ENCODE results near the gene SORCS1. TPM values are rescaled to one million over a fixed set of nuclear protein-coding genes. Genes with fewer than 3 reads are reported as not detected.
"Not testable (repeated sequence)": the region's sequence is repeated elsewhere in the genome, so short reads cannot be mapped to it uniquely, and the experiment has no call there.

The SORCS1 gene
- total RNA-seq, 3 donors from 2014 or later, result 0.73 to 3.3 (median 2.9) TPM

- Histone ChIP-seq H3K36me3 (no peaks in the 10 kb centered on the region), H3K9me3 (no peaks in the 10 kb centered on the region), H3K27me3 (no peaks in the 10 kb centered on the region), H3K4me3 (no peak overlapping the region), H3K27ac (no peak overlapping the region), H3K4me1 (no peaks in the 10 kb centered on the region)
- DNase-seq (ENCODE audit: low spot score in 2 of 2), result no peak
- intact Hi-C loops (cut with DNase I; ENCODE audit: low total_unique reads), result no loop called here
- TF ChIP-seq POLR2A (IDR thresholded peaks at IDR 0.05) (no peak), POLR2AphosphoS5 (IDR thresholded peaks at IDR 0.05) (no peak), CTCF (IDR thresholded peaks at IDR 0.05) (no peak)
Observed at GRCh38 chr10:106935978-106936451, 228.5 kb downstream of the SORCS1 start.

DNA sequence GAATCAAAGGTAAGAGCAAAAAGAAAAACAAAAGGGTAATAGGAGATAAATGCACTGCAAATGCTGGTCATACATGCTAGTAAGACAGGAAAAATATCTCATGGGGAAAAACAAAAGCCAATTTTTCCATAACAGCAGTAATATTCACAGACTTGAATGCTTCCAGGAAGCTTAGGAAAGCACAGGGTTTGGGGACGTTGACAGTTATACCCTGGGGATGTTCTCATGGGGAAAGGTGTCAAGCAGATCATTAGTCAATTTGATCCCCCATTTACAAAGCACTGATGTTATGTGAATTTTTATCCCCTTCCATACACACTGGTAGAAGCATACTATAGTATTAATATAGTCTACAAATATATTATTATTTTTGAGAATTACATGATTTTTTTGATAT lies 232.7 kb downstream of the SORCS1 start:
- intact Hi-C loops (cut with DNase I; ENCODE audit: low total_unique reads), result no loop called here
- H3K4me3 ChIP-seq, result no peak overlapping the region
- TF ChIP-seq CTCF (IDR thresholded peaks at IDR 0.05) (no peak), POLR2A (IDR thresholded peaks at IDR 0.05) (no peak), POLR2AphosphoS5 (IDR thresholded peaks at IDR 0.05) (no peak)
- H3K36me3 ChIP-seq, result no peaks in the 10 kb centered on the region
- H3K27me3 ChIP-seq, result no peaks in the 10 kb centered on the region
- H3K27ac ChIP-seq, result no peak overlapping the region
- H3K9me3 ChIP-seq, result no peaks in the 10 kb centered on the region
- no peak for DNase-seq (ENCODE audit: low spot score in 2 of 2)
- H3K4me1 ChIP-seq, result no peaks in the 10 kb centered on the region

- intact Hi-C loops (cut with DNase I; ENCODE audit: low total_unique reads), result no loop called here
- no peak for TF ChIP-seq POLR2A (IDR thresholded peaks at IDR 0.05)
- no peak for TF ChIP-seq POLR2AphosphoS5 (IDR thresholded peaks at IDR 0.05)
- no peak for TF ChIP-seq CTCF (IDR thresholded peaks at IDR 0.05)
- no peak overlapping the region for H3K27ac ChIP-seq
- DNase-seq (ENCODE audit: low spot score in 2 of 2), result no peak
- no peaks in the 10 kb centered on the region for H3K9me3 ChIP-seq
- H3K4me3 ChIP-seq, result no peak overlapping the region
- H3K36me3 ChIP-seq, result no peaks in the 10 kb centered on the region
- H3K27me3 ChIP-seq, result no peaks in the 10 kb centered on the region
- H3K4me1 ChIP-seq, result no peaks in the 10 kb centered on the region
Observed at GRCh38 chr10:106931159-106931852, 233.2 kb downstream of the SORCS1 start.

- Histone ChIP-seq H3K9me3 (no peaks in the 10 kb centered on the region), H3K4me1 (no peaks in the 10 kb centered on the region), H3K4me3 (no peak overlapping the region), H3K27ac (no peak overlapping the region), H3K27me3 (no peaks in the 10 kb centered on the region), H3K36me3 (no peaks in the 10 kb centered on the region)
- intact Hi-C loops (cut with DNase I; ENCODE audit: low total_unique reads), result no loop called here
- DNase-seq (ENCODE audit: low spot score in 2 of 2), result no peak
- TF ChIP-seq CTCF (IDR thresholded peaks at IDR 0.05), result no peak
- TF ChIP-seq POLR2A (IDR thresholded peaks at IDR 0.05), result no peak
- TF ChIP-seq POLR2AphosphoS5 (IDR thresholded peaks at IDR 0.05), result no peak
Observed at GRCh38 chr10:106930751-106931150, 233.8 kb downstream of the SORCS1 start.

- Histone ChIP-seq H3K27ac (no peak overlapping the region), H3K4me3 (no peak overlapping the region), H3K27me3 (no peaks in the 10 kb centered on the region), H3K4me1 (no peaks in the 10 kb centered on the region), H3K9me3 (no peaks in the 10 kb centered on the region), H3K36me3 (no peaks in the 10 kb centered on the region)
- DNase-seq (ENCODE audit: low spot score in 2 of 2), result no peak
- intact Hi-C loops (cut with DNase I; ENCODE audit: low total_unique reads), result no loop called here
- TF ChIP-seq CTCF (IDR thresholded peaks at IDR 0.05) (no peak), POLR2A (IDR thresholded peaks at IDR 0.05) (no peak), POLR2AphosphoS5 (IDR thresholded peaks at IDR 0.05) (no peak)
Observed at GRCh38 chr10:106929291-106929895, 235.1 kb downstream of the SORCS1 start.

DNA sequence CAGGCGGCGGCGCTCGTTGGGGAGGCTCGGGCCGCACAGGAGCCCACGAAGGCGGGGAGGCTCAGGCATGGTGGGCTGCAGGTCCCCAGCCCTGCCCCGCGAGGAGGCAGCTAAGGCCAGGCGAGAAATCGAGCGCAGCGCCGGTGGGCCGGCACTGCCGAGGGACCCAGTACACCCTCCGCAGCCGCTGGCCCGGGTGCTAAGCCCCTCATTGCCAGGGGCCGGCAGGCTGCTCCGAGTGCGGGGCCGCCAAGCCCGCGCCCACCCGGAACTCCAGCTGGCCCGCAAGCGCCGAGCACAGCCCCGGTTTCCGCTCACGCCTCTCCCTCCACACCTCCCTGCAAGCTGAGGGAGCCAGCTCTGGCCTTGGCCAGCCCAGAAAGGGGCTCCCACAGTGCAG lies 236.4 kb downstream of the SORCS1 start:
- H3K27me3 ChIP-seq; intact Hi-C loops (cut with DNase I; ENCODE audit: low total_unique reads); H3K4me1 ChIP-seq; H3K9me3 ChIP-seq; H3K36me3 ChIP-seq; H3K4me3 ChIP-seq; DNase-seq (ENCODE audit: low spot score in 2 of 2); H3K27ac ChIP-seq: not testable (repeated sequence)
